HEK293 (cell line): ENCODE results near the gene PTPRG.

Experiments used
- CTCF ChIA-PET: fragments of 350-600 bp; formaldehyde crosslinking; extraction: SDS; loops from one replicate; lab custom pipeline; 2021; ENCODE audit warnings: antibody characterized with exemption; lab: Yijun Ruan, JAX
- POLR2A ChIA-PET: fragments of 300-600 bp; formaldehyde crosslinking; extraction: SDS; loops from one replicate; lab custom pipeline; 2020; ENCODE audit warnings: antibody characterized with exemption, inconsistent platforms; lab: Yijun Ruan, JAX
- H3K27ac ChIP-seq: fragments of 200-500 bp; sonication (Bioruptor generic); 2 replicates; pipeline ENCODE4 v1.5.1; 2014; ENCODE audit warnings: low read depth, low read length, control low read depth, inconsistent platforms; ENCODE audit errors: extremely low read depth
- H3K36me3 ChIP-seq, 2 experiments: fragments of 200-500 bp in 1 of 2; sonication (Bioruptor generic) in 1 of 2; 1 replicate in 1 of 2; 2 replicates in 1 of 2; pipeline ENCODE4 v1.5.1; 2014 to 2017; ENCODE audit warnings: inconsistent platforms in 2 of 2, low read length in 2 of 2; ENCODE audit not compliant: control insufficient read depth in 2 of 2, insufficient read depth in 1 of 2
- H3K4me1 ChIP-seq: fragments of 200-500 bp; sonication (Bioruptor generic); 2 replicates; pipeline ENCODE4 v1.5.1; 2014; ENCODE audit warnings: mild to moderate bottlenecking, low read length, inconsistent platforms; ENCODE audit not compliant: control insufficient read depth, insufficient read depth
- H3K4me3 ChIP-seq: 2 replicates; pipeline ENCODE4 v1.5.1; 2011; ENCODE audit warnings: low read depth, mild to moderate bottlenecking, control low read depth, low read length, moderate library complexity
- H3K9me3 ChIP-seq: fragments of 200-500 bp; sonication (Bioruptor generic); 2 replicates; pipeline ENCODE4 v1.5.1; 2014; ENCODE audit warnings: low read depth, low read length, inconsistent platforms; ENCODE audit not compliant: control insufficient read depth, insufficient read depth
- EGR2 ChIP-seq: fragments of 450-650 bp; formaldehyde crosslinking; IDR thresholded peaks from 2 replicates; pipeline ENCODE4 v1.5.1; 2016; ENCODE audit warnings: low read depth, missing biosample characterization, missing genetic modification characterization
- HOXA7 ChIP-seq: sonication (generic); formaldehyde crosslinking; IDR thresholded peaks from 2 replicates; pipeline ENCODE4 v1.8.1; 2022; ENCODE audit warnings: missing genetic modification reagents, borderline replicate concordance
- OVOL3 ChIP-seq: fragments of 450-650 bp; formaldehyde crosslinking; IDR thresholded peaks from 2 replicates; pipeline ENCODE4 v1.5.1; 2016; ENCODE audit warnings: missing biosample characterization, missing genetic modification characterization
- PRDM2 ChIP-seq: fragments of 450-650 bp; formaldehyde crosslinking; IDR thresholded peaks from 2 replicates; pipeline ENCODE4 v1.5.1; 2016; ENCODE audit warnings: missing biosample characterization, missing genetic modification characterization, borderline replicate concordance
- RBAK ChIP-seq: fragments of 450-650 bp; formaldehyde crosslinking; IDR thresholded peaks from 2 replicates; pipeline ENCODE4 v1.5.1; 2016; ENCODE audit warnings: missing biosample characterization, missing genetic modification characterization
- TCF7L2 ChIP-seq: IDR thresholded peaks from 2 replicates; pipeline ENCODE4 v1.6.1; 2011; ENCODE audit warnings: low read depth, mild to moderate bottlenecking, inconsistent platforms, low read length, moderate library complexity, borderline replicate concordance
- ZEB2 ChIP-seq: fragments of 450-650 bp; formaldehyde crosslinking; IDR thresholded peaks from 2 replicates; pipeline ENCODE4 v1.5.1; 2016; ENCODE audit warnings: missing biosample characterization, missing genetic modification characterization
- ZFHX2 ChIP-seq: fragments of 450-650 bp; formaldehyde crosslinking; conservative IDR thresholded peaks from 2 replicates; pipeline ENCODE4 v1.5.1; 2016; ENCODE audit warnings: missing biosample characterization, missing genetic modification characterization
- ZNF146 ChIP-seq: fragments of 450-650 bp; formaldehyde crosslinking; IDR thresholded peaks from 2 replicates; pipeline ENCODE4 v1.5.1; 2016; ENCODE audit warnings: missing biosample characterization, missing genetic modification characterization
- ZNF202 ChIP-seq: fragments of 450-650 bp; formaldehyde crosslinking; IDR thresholded peaks from 2 replicates; pipeline ENCODE4 v1.5.1; 2016; ENCODE audit warnings: missing biosample characterization, missing genetic modification characterization, borderline replicate concordance
- ZNF292 ChIP-seq: fragments of 450-650 bp; formaldehyde crosslinking; IDR thresholded peaks from 2 replicates; pipeline ENCODE4 v1.5.1; 2016; ENCODE audit warnings: low read depth, missing biosample characterization, missing genetic modification characterization, borderline replicate concordance
- ZNF404 ChIP-seq: fragments of 450-650 bp; formaldehyde crosslinking; IDR thresholded peaks from 2 replicates; pipeline ENCODE4 v1.5.1; 2017; ENCODE audit warnings: missing biosample characterization, missing genetic modification characterization
- ZNF514 ChIP-seq: fragments of 450-650 bp; formaldehyde crosslinking; IDR thresholded peaks from 2 replicates; pipeline ENCODE4 v1.5.1; 2016; ENCODE audit warnings: missing biosample characterization, missing genetic modification characterization
- ZNF544 ChIP-seq: fragments of 450-650 bp; formaldehyde crosslinking; IDR thresholded peaks from 2 replicates; pipeline ENCODE4 v1.5.0; 2017; ENCODE audit warnings: missing biosample characterization, missing genetic modification characterization
- ZNF596 ChIP-seq: fragments of 450-650 bp; IDR thresholded peaks from 2 replicates; pipeline ENCODE4 v1.5.0; 2018; ENCODE audit warnings: missing biosample characterization, mild to moderate bottlenecking, missing genetic modification characterization, moderate library complexity
- ZNF626 ChIP-seq: fragments of 450-650 bp; sonication (Bioruptor Pico); formaldehyde crosslinking; IDR thresholded peaks from 2 replicates; pipeline ENCODE4 v1.5.1; 2018; ENCODE audit warnings: missing biosample characterization, missing genetic modification characterization, inconsistent platforms
- ZNF658 ChIP-seq: fragments of 450-650 bp; formaldehyde crosslinking; IDR thresholded peaks from 2 replicates; pipeline ENCODE4; 2016; ENCODE audit warnings: missing biosample characterization, missing genetic modification characterization
- ZNF777 ChIP-seq: fragments of 450-650 bp; formaldehyde crosslinking; IDR thresholded peaks from 2 replicates; pipeline ENCODE4 v1.5.1; 2017; ENCODE audit warnings: missing biosample characterization, missing genetic modification characterization, borderline replicate concordance
- TF ChIP-seq, protein P1 (sequence below): fragments of 450-650 bp; formaldehyde crosslinking; IDR thresholded peaks from 2 replicates; pipeline ENCODE4 v1.5.1; 2017; ENCODE audit warnings: missing biosample characterization, missing genetic modification characterization
- TF ChIP-seq, protein P2 (sequence below): fragments of 450-650 bp; formaldehyde crosslinking; IDR thresholded peaks from 2 replicates; pipeline ENCODE4 v1.5.1; 2017; ENCODE audit warnings: missing biosample characterization, mild to moderate bottlenecking, missing genetic modification characterization, moderate library complexity

Gene PTPRG

DNA sequence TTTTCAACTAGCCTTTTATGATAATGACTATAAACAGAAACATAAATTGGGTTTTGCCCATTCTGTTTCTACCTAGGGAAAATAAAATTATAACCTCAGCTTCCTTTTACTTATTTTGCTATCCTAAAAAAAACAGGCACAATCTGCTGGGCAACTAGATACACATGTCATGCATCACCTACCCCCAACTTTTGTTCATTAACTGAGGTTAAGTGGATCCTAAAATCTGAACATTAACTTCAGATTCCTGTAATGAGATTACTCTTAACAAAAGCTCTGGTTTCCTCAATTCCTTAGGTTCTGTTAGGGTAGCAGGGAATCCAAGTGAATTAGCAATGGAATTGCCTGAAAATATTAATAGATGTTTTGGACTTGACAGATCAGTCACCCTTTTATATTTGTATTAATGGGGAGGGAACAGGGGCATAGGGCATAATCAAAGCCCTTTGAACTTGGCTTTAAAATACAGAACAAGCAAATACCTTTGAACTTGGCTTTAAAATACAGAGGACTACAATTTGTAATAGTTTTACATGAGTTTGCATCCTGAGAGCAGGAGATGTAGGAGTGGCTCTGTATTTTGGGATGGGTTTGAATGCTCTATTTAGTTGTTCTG, 705.4 kb downstream of the PTPRG start:
- Histone ChIP-seq H3K27ac (no peak overlapping the region), H3K36me3 (peaks cover 0 to 30% of the 10 kb centered on the region in 2 experiments; a peak in 2 of 3 replicates), H3K4me3 (no peak overlapping the region), H3K4me1 (no peaks in the 10 kb centered on the region), H3K9me3 (no peaks in the 10 kb centered on the region)
- TF ChIP-seq, protein P1, sequence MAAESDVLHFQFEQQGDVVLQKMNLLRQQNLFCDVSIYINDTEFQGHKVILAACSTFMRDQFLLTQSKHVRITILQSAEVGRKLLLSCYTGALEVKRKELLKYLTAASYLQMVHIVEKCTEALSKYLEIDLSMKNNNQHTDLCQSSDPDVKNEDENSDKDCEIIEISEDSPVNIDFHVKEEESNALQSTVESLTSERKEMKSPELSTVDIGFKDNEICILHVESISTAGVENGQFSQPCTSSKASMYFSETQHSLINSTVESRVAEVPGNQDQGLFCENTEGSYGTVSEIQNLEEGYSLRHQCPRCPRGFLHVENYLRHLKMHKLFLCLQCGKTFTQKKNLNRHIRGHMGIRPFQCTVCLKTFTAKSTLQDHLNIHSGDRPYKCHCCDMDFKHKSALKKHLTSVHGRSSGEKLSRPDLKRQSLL (tag by site-specific recombination): no peak
- TF ChIP-seq ZEB2: no peak
- ChIA-PET CTCF (no interaction called here), POLR2A (no interaction called here)

DNA sequence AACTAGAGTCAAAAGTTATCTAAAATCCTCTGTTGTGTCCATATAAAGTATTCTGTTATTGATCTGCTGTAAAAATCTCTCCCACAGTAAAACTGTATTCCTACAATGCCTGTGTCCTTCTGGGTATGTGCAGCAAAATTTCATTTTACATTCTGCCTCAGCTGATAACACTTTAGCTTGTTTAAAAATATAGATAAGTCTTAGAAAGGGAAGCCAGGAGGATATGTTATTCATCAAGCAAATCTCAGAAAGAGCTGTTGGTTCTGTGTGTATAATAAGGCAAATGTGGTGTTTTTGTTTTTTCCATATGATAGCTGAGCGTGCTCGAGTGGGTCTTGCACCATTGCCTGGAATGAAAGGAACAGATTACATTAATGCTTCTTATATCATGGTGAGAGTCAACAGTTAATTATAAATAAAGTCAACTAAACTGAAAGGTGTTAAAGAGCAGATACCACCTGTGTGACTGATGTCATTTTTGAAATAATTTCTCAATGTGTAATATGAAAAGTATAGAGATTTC, 715.3 kb downstream of the PTPRG start:
- ChIA-PET POLR2A (no interaction called here), CTCF (interaction anchor here (0.7 kb wide), 1 partner anchor 18 kb away, joined by 4 read pairs; no protein-coding TSS in a partner anchor)
- Histone ChIP-seq H3K4me1 (no peaks in the 10 kb centered on the region; the same call in 1 of the 2 replicates), H3K27ac (no peak overlapping the region), H3K36me3 (peaks cover 0 to 24% of the 10 kb centered on the region in 2 experiments; a peak in 1 of 3 replicates), H3K9me3 (no peaks in the 10 kb centered on the region), H3K4me3 (no peak overlapping the region)
- TF ChIP-seq OVOL3 (tag by site-specific recombination) (no peak), ZNF658 (tag by site-specific recombination) (no peak), ZNF626 (tag by site-specific recombination) (no peak), ZNF777 (no peak), ZNF544 (no peak), EGR2 (tag by site-specific recombination) (no peak)
- TF ChIP-seq, protein P2, sequence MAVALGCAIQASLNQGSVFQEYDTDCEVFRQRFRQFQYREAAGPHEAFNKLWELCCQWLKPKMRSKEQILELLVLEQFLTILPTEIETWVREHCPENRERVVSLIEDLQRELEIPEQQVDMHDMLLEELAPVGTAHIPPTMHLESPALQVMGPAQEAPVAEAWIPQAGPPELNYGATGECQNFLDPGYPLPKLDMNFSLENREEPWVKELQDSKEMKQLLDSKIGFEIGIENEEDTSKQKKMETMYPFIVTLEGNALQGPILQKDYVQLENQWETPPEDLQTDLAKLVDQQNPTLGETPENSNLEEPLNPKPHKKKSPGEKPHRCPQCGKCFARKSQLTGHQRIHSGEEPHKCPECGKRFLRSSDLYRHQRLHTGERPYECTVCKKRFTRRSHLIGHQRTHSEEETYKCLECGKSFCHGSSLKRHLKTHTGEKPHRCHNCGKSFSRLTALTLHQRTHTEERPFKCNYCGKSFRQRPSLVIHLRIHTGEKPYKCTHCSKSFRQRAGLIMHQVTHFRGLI (tag by site-specific recombination): no peak

GRCh38 chr3:62277450-62277849, 716.1 kb downstream of the PTPRG start:
- ChIA-PET CTCF (no interaction called here), POLR2A (no interaction called here)
- TF ChIP-seq ZNF514 (tag by site-specific recombination): no peak
- TF ChIP-seq RBAK (tag by site-specific recombination): no peak
- Histone ChIP-seq H3K4me3 (no peak overlapping the region), H3K4me1 (no peaks in the 10 kb centered on the region; the same call in 1 of the 2 replicates), H3K9me3 (no peaks in the 10 kb centered on the region), H3K36me3 (peaks cover 0 to 22% of the 10 kb centered on the region in 2 experiments; a peak in 1 of 3 replicates), H3K27ac (no peak overlapping the region)

GRCh38 chr3:62277986-62278385, 716.6 kb downstream of the PTPRG start:
- Histone ChIP-seq H3K36me3 (peaks cover 0 to 18% of the 10 kb centered on the region in 2 experiments; a peak in 1 of 3 replicates), H3K27ac (no peak overlapping the region), H3K4me3 (no peak overlapping the region), H3K9me3 (no peaks in the 10 kb centered on the region), H3K4me1 (no peaks in the 10 kb centered on the region; the same call in 1 of the 2 replicates)
- CTCF ChIA-PET: no interaction called here
- POLR2A ChIA-PET: no interaction called here
- TF ChIP-seq ZNF202 (tag by site-specific recombination) (no peak), TCF7L2 (no peak), HOXA7 (no peak), ZNF146 (tag by site-specific recombination) (no peak), ZFHX2 (tag by site-specific recombination) (no peak), ZNF596 (tag by site-specific recombination) (no peak), PRDM2 (tag by site-specific recombination) (no peak), ZNF404 (tag by site-specific recombination) (no peak), ZNF292 (tag by site-specific recombination) (no peak)
